Gastroesophageal sphincter (tissue), 4 donors: Measurements from ENCODE around the gene SLC17A9. TPM values are rescaled to one million over a fixed set of nuclear protein-coding genes. Genes with fewer than 3 reads are reported as not detected.

Experiments
- ATAC-seq: fragments of 150-250 bp; one replicate; pipeline ENCODE4 v1.9.1; 2016; ENCODE audit warnings: mild to moderate bottlenecking, moderate library complexity
- H3K27ac ChIP-seq, 4 donors: fragments of 200-600 bp; sonication (generic) in 3 of 4; 1 replicate in 3 of 4; 2 replicates in 1 of 4; pipeline ENCODE4 v1.5.1; 2016 to 2019
- H3K27me3 ChIP-seq: fragments of 200-600 bp; sonication (generic); one replicate; pipeline ENCODE4 v1.5.1; 2019
- H3K36me3 ChIP-seq, 2 donors: fragments of 200-600 bp; sonication (generic); one replicate each; pipeline ENCODE4 v1.5.1; 2019; ENCODE audit warnings: control low read depth in 1 of 2
- H3K4me1 ChIP-seq, 3 donors: fragments of 200-600 bp; sonication (generic); 1 replicate in 2 of 3; 2 replicates in 1 of 3; pipeline ENCODE4 v1.5.1; 2016 to 2019; ENCODE audit warnings: control low read depth in 2 of 3
- H3K4me3 ChIP-seq, 2 donors: fragments of 200-600 bp; sonication (generic); one replicate each; pipeline ENCODE4 v1.5.1; 2019; ENCODE audit warnings: mild to moderate bottlenecking in 1 of 2, moderate library complexity in 1 of 2
- H3K9me3 ChIP-seq, 3 donors: fragments of 200-600 bp; sonication (generic); one replicate each; pipeline ENCODE4 v1.5.1; 2017 to 2019; ENCODE audit warnings: control low read depth in 2 of 3
- EP300 ChIP-seq: sonication (generic); formaldehyde crosslinking; IDR thresholded peaks from one replicate; pipeline ENCODE4 v1.6.1; 2017; ENCODE audit warnings: antibody characterized with exemption, mild to moderate bottlenecking
- POLR2A ChIP-seq, 2 donors: fragments of 450-650 bp; IDR thresholded peaks; one replicate each; pipeline ENCODE4 v1.6.1; 2017; ENCODE audit warnings: antibody characterized with exemption in 2 of 2, mild to moderate bottlenecking in 2 of 2, moderate library complexity in 1 of 2
- POLR2AphosphoS5 ChIP-seq: sonication (generic); formaldehyde crosslinking; IDR thresholded peaks from one replicate; pipeline ENCODE4 v1.6.1; 2017; ENCODE audit warnings: antibody characterized with exemption
- WGBS, 2 donors: methylation state at CpG; one replicate each; pipeline ENCODE4 v1.1.5; 2018; ENCODE audit warnings: low coverage in 1 of 2; 5-methylcytosine and 5-hydroxymethylcytosine counted together
- total RNA-seq, 4 donors: library from RNA; depleted of rRNA; stranded (reverse); fragments of >200 nt; gene quantifications; one replicate each; pipeline ENCODE4 v1.1.0, GENCODE V29; 2016
- TF ChIP-seq, protein P1 (sequence below), 4 experiments: fragments of 200-600 bp in 2 of 4; fragments of 450-650 bp in 2 of 4; sonication (generic) in 1 of 4; IDR thresholded peaks; one replicate each; pipeline ENCODE4 v1.5.1; 2017 to 2019; ENCODE audit warnings: antibody characterized with exemption in 4 of 4, mild to moderate bottlenecking in 2 of 4, moderate library complexity in 2 of 4

The SLC17A9 gene
- total RNA-seq, 4 donors from 2014 or later: 1.3 to 4.6 (median 2.8) TPM

DNA sequence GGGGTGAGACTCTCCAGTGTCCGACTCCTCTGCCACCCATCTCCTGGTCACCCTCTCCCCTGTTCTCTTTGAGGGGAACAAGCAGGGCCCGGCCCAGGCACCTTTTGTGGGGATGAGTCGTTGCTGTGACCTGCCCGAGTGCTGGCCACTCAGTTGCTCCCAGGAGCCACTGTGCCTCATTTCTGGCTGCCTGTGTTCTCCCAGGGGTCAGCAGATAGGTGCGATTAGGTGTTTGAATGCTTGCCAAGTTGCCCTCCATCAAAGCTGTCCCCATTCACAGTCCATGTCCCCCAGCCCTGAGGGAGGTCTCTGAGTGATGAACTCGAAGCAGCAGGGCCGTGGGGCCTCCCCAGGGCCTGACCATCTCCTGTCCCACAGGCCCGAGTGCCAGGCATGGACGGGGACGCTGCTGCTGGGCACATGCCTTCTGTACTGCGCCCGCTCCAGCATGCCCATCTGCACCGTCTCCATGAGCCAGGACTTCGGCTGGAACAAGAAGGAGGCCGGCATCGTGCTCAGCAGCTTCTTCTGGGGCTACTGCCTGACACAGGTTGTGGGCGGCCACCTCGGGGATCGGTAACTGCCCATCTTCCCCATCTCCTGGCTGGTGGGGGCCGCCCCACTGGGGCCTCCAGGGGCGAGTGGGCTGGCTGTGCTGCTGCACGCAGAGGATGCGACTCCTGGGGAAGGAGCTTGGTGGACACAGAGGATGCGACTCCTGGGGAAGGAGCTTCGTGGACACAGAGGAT lies 4.1 kb downstream of the SLC17A9 start:
- no peak overlapping the region for H3K27ac ChIP-seq
- WGBS, 2 donors: 80% methylated on average over 1 of the region's 25 CpGs; no CpG with 5 or more reads in 1 of the 2 donors
- ATAC-seq: no peak

DNA sequence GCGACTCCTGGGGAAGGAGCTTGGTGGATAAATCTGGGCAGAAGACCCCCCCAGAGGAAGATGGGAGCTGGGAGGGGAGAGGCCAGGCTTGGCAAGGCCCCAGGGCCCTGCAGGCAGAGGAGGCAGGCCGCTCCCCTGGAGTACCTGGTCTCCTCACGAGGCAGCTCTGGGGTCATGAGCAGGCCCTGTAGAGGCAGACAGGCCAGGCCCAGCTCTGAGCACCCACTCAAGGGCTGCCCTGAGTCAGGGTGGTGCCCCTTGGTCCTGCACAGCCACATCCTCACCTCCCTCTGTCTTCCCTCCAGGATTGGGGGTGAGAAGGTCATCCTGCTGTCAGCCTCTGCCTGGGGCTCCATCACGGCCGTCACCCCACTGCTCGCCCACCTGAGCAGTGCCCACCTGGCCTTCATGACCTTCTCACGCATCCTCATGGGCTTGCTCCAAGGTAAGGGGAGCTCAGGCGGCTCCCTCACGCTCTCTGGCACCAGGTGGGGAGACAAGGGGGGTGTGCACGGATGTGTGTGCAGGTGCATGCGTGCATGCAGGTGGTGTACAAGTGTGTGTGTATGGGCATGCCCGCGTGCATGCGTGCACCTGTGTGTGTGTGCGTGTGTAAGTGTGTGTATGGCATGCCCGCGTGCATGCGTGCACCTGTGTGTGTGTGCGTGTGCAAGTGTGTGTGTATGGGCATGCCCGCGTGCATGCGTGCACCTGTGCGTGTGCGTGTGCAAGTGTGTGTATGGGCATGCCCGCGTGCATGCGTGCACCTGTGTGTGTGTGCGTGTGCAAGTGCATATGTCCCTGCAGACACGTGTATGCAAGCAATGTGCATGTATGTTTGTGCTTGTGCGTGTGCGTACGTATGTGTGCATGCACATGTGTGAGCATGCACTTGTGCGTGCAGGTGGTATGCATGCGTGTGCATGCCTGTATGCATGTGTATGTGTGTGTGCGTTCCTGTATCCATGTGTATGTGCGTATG lies 4.9 kb downstream of the SLC17A9 start:
- Histone ChIP-seq H3K4me1 (peaks cover 5 to 25% (median 24%) of the 10 kb centered on the region in 3 donors), H3K27me3 (no peaks in the 10 kb centered on the region), H3K27ac (no peak overlapping the region), H3K4me3 (no peak overlapping the region), H3K9me3 (no peaks in the 10 kb centered on the region), H3K36me3 (peaks cover 0 to 27% of the 10 kb centered on the region in 2 donors)
- WGBS, 2 donors: 87 to 92% methylated on average over 8 to 13 of the region's 36 CpGs
- ATAC-seq: no peak
- TF ChIP-seq, protein P1, sequence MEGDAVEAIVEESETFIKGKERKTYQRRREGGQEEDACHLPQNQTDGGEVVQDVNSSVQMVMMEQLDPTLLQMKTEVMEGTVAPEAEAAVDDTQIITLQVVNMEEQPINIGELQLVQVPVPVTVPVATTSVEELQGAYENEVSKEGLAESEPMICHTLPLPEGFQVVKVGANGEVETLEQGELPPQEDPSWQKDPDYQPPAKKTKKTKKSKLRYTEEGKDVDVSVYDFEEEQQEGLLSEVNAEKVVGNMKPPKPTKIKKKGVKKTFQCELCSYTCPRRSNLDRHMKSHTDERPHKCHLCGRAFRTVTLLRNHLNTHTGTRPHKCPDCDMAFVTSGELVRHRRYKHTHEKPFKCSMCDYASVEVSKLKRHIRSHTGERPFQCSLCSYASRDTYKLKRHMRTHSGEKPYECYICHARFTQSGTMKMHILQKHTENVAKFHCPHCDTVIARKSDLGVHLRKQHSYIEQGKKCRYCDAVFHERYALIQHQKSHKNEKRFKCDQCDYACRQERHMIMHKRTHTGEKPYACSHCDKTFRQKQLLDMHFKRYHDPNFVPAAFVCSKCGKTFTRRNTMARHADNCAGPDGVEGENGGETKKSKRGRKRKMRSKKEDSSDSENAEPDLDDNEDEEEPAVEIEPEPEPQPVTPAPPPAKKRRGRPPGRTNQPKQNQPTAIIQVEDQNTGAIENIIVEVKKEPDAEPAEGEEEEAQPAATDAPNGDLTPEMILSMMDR (IDR thresholded peaks at IDR 0.05): no peak
- TF ChIP-seq EP300 (no peak), POLR2AphosphoS5 (no peak), POLR2A (IDR thresholded peaks at IDR 0.05) (no peak)

More for the DNA sequence above, 4.1 kb downstream of the SLC17A9 start:
- Histone ChIP-seq H3K4me1 (peaks cover 5 to 33% (median 29%) of the 10 kb centered on the region in 3 donors), H3K36me3 (peaks cover 0 to 18% of the 10 kb centered on the region in 2 donors), H3K27me3 (no peaks in the 10 kb centered on the region), H3K9me3 (no peaks in the 10 kb centered on the region), H3K4me3 (no peak overlapping the region)
- TF ChIP-seq POLR2AphosphoS5 (no peak), EP300 (no peak), POLR2A (IDR thresholded peaks at IDR 0.05) (no peak)
- TF ChIP-seq, protein P1 (IDR thresholded peaks at IDR 0.05): no peak

GRCh38 chr20:62958388-62959100 lies 6.0 kb downstream of the SLC17A9 start:
- no peak overlapping the region for H3K4me3 ChIP-seq
- WGBS, 2 donors: 67% methylated on average over 1 of the region's 10 CpGs; no CpG with 5 or more reads in 1 of the 2 donors
- no peak overlapping the region for H3K27ac ChIP-seq
- no peaks in the 10 kb centered on the region for H3K27me3 ChIP-seq
- no peak for TF ChIP-seq EP300
- TF ChIP-seq POLR2AphosphoS5: no peak
- no peak for TF ChIP-seq POLR2A (IDR thresholded peaks at IDR 0.05)
- TF ChIP-seq, protein P1 (IDR thresholded peaks at IDR 0.05): no peak
- no peaks in the 10 kb centered on the region for H3K9me3 ChIP-seq
- H3K36me3 ChIP-seq: peaks cover 0 to 38% of the 10 kb centered on the region in 2 donors
- no peak for ATAC-seq
- peaks cover under 1 to 14% (median 12%) of the 10 kb centered on the region in 3 donors for H3K4me1 ChIP-seq

GRCh38 chr20:62959101-62959971 lies 6.8 kb downstream of the SLC17A9 start:
- no peak for TF ChIP-seq POLR2AphosphoS5
- TF ChIP-seq, protein P1 (IDR thresholded peaks at IDR 0.05): no peak
- no peak for TF ChIP-seq EP300
- TF ChIP-seq POLR2A (IDR thresholded peaks at IDR 0.05): no peak
- peaks cover 0 to 6% (median 4%) of the 10 kb centered on the region in 3 donors for H3K4me1 ChIP-seq
- no peak for ATAC-seq
- no peak overlapping the region for H3K27ac ChIP-seq
- H3K27me3 ChIP-seq: no peaks in the 10 kb centered on the region
- H3K4me3 ChIP-seq: no peak overlapping the region
- WGBS, 2 donors: 30% methylated on average over 2 of the region's 43 CpGs; no CpG with 5 or more reads in 1 of the 2 donors
- H3K36me3 ChIP-seq: peaks cover 0 to 46% of the 10 kb centered on the region in 2 donors
- no peaks in the 10 kb centered on the region for H3K9me3 ChIP-seq
